Ectodermal cell (in vitro differentiated cells): Measurements from ENCODE around the gene TMA7B.
"Not testable (repeated sequence)": the region's sequence is repeated elsewhere in the genome, so short reads cannot be mapped to it uniquely, and the experiment has no call there.

Experiments used
- H3K27ac ChIP-seq: 2 replicates; pipeline ENCODE4 v1.7.0; 2013; ENCODE audit warnings: mild to moderate bottlenecking, low read depth, low read length; ENCODE audit not compliant: insufficient read depth, poor library complexity, severe bottlenecking
- H3K27me3 ChIP-seq: 2 replicates; pipeline ENCODE4 v1.7.0; 2013; ENCODE audit warnings: mild to moderate bottlenecking, low read length; ENCODE audit not compliant: insufficient read depth, control insufficient read depth, poor library complexity, severe bottlenecking
- H3K36me3 ChIP-seq: one replicate; pipeline ENCODE4 v1.7.0; 2013; ENCODE audit warnings: low read length; ENCODE audit not compliant: control insufficient read depth, insufficient read depth
- H3K4me1 ChIP-seq: one replicate; pipeline ENCODE4 v1.7.0; 2013; ENCODE audit warnings: low read length; ENCODE audit not compliant: control insufficient read depth, insufficient read depth
- H3K4me3 ChIP-seq: 2 replicates; pipeline ENCODE4 v1.7.0; 2013; ENCODE audit warnings: low read depth, low read length, control low read depth; ENCODE audit not compliant: insufficient read depth
- H3K9me3 ChIP-seq: 2 replicates; pipeline ENCODE4 v1.7.0; 2013; ENCODE audit warnings: mild to moderate bottlenecking, low read length, moderate library complexity; ENCODE audit not compliant: control insufficient read depth
- WGBS, 2 experiments: methylation state at CpG; one replicate each; pipeline ENCODE4 v1.1.7; 2013; ENCODE audit warnings: missing lambda C conversion rate in 2 of 2; 5-methylcytosine and 5-hydroxymethylcytosine counted together

The TMA7B gene

GRCh38 chr22:39942439-39943230 is 17.6 kb upstream of the TMA7B start:
- Histone ChIP-seq H3K9me3 (no peaks in the 10 kb centered on the region), H3K27me3 (no peaks in the 10 kb centered on the region), H3K4me1 (peaks cover 36% of the 10 kb centered on the region), H3K4me3 (no peak overlapping the region), H3K36me3 (no peaks in the 10 kb centered on the region), H3K27ac (no peak overlapping the region)
- 92 to 95% methylated on average over 8 of the region's 8 CpGs for WGBS, 2 experiments

GRCh38 chr22:39943337-39943736 is 16.9 kb upstream of the TMA7B start:
- Histone ChIP-seq H3K27ac (no peak overlapping the region), H3K4me1 (peaks cover 36% of the 10 kb centered on the region)
- 49 to 60% methylated on average over 4 to 5 of the region's 5 CpGs for WGBS, 2 experiments

GRCh38 chr22:39943953-39944872 is 16.0 kb upstream of the TMA7B start:
- WGBS, 2 experiments, result 74 to 76% methylated on average over 10 of the region's 11 CpGs
- Histone ChIP-seq H3K9me3 (no peaks in the 10 kb centered on the region), H3K4me1 (peaks cover 36% of the 10 kb centered on the region), H3K36me3 (no peaks in the 10 kb centered on the region), H3K27ac (no peak overlapping the region), H3K27me3 (no peaks in the 10 kb centered on the region), H3K4me3 (no peak overlapping the region)

More at GRCh38 chr22:39943337-39943736, 16.9 kb upstream of the TMA7B start:
- H3K36me3 ChIP-seq, result no peaks in the 10 kb centered on the region
- no peaks in the 10 kb centered on the region for H3K9me3 ChIP-seq
- H3K4me3 ChIP-seq, result no peak overlapping the region
- no peaks in the 10 kb centered on the region for H3K27me3 ChIP-seq

- 97 to 98% methylated on average over 4 of the region's 4 CpGs for WGBS, 2 experiments
- Histone ChIP-seq H3K27me3 (no peaks in the 10 kb centered on the region), H3K4me1 (peaks cover 29% of the 10 kb centered on the region), H3K27ac (no peak overlapping the region), H3K9me3 (no peaks in the 10 kb centered on the region), H3K4me3 (no peak overlapping the region), H3K36me3 (no peaks in the 10 kb centered on the region)
These were observed 14.1 kb upstream of the TMA7B start for GRCh38 chr22:39946126-39946502.

- Histone ChIP-seq H3K27ac (no peak overlapping the region), H3K4me3 (no peak overlapping the region), H3K36me3 (no peaks in the 10 kb centered on the region), H3K27me3 (no peaks in the 10 kb centered on the region), H3K9me3 (no peaks in the 10 kb centered on the region), H3K4me1 (peaks cover 29% of the 10 kb centered on the region)
- WGBS, 2 experiments, result 81 to 82% methylated on average over 7 to 8 of the region's 8 CpGs
These were observed 13.5 kb upstream of the TMA7B start for GRCh38 chr22:39946503-39947219.

- Histone ChIP-seq H3K27me3 (no peaks in the 10 kb centered on the region), H3K4me3 (no peak overlapping the region), H3K36me3 (no peaks in the 10 kb centered on the region), H3K4me1 (peaks cover 29% of the 10 kb centered on the region), H3K27ac (no peak overlapping the region), H3K9me3 (no peaks in the 10 kb centered on the region)
- WGBS, 2 experiments, result 93 to 94% methylated on average over 8 of the region's 8 CpGs
These were observed 12.7 kb upstream of the TMA7B start for GRCh38 chr22:39947220-39948216.

- no peaks in the 10 kb centered on the region for H3K36me3 ChIP-seq
- no peaks in the 10 kb centered on the region for H3K9me3 ChIP-seq
- no peak overlapping the region for H3K4me3 ChIP-seq
- no peak overlapping the region for H3K27ac ChIP-seq
- H3K27me3 ChIP-seq, result no peaks in the 10 kb centered on the region
- WGBS, 2 experiments, result 93 to 94% methylated on average over 8 of the region's 8 CpGs
- peaks cover 14% of the 10 kb centered on the region for H3K4me1 ChIP-seq
These were observed 10.0 kb upstream of the TMA7B start for GRCh38 chr22:39949964-39950737.

- H3K27ac ChIP-seq, H3K4me3 ChIP-seq, H3K9me3 ChIP-seq, H3K27me3 ChIP-seq, H3K36me3 ChIP-seq, H3K4me1 ChIP-seq: not testable (repeated sequence)
- 95 to 96% methylated on average over 11 of the region's 11 CpGs for WGBS, 2 experiments
These were observed 8.4 kb upstream of the TMA7B start for GRCh38 chr22:39951603-39952293.
